ENCODE data around the gene CCSER2.
"Not testable (repeated sequence)": the region's sequence is repeated elsewhere in the genome, so short reads cannot be mapped to it uniquely, and the experiment has no call there.

The CCSER2 gene

DNA sequence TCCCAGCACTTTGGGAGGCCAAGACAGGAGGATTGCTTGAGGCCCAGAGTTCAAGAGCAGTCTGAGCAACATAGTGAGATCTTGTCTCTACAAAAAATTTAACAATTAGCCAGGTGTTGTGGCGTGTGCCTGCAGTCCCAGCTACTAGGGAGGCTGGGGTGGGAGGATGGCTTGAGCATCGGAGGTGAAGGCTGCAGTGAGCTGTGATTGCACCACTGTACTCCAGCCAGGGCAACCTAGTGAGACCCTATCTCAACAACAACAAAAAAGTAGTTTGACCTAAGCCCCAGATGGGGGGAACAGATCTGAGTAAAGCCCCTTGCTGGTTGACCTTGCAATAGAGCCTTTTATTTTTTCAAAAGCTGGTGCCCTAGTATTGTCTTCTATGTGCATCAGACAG is 15.6 kb upstream of the CCSER2 start:
- no peak overlapping the region for H3K4me3 ChIP-seq (replicated peaks; ENCODE audit: low read depth, low read length)
- no peak for DNase-seq (ENCODE audit: low read depth)
- TF ChIP-seq, protein P1, sequence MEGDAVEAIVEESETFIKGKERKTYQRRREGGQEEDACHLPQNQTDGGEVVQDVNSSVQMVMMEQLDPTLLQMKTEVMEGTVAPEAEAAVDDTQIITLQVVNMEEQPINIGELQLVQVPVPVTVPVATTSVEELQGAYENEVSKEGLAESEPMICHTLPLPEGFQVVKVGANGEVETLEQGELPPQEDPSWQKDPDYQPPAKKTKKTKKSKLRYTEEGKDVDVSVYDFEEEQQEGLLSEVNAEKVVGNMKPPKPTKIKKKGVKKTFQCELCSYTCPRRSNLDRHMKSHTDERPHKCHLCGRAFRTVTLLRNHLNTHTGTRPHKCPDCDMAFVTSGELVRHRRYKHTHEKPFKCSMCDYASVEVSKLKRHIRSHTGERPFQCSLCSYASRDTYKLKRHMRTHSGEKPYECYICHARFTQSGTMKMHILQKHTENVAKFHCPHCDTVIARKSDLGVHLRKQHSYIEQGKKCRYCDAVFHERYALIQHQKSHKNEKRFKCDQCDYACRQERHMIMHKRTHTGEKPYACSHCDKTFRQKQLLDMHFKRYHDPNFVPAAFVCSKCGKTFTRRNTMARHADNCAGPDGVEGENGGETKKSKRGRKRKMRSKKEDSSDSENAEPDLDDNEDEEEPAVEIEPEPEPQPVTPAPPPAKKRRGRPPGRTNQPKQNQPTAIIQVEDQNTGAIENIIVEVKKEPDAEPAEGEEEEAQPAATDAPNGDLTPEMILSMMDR (IDR thresholded peaks at IDR 0.05; ENCODE audit: low read length, missing control alignments) = no peak

DNA sequence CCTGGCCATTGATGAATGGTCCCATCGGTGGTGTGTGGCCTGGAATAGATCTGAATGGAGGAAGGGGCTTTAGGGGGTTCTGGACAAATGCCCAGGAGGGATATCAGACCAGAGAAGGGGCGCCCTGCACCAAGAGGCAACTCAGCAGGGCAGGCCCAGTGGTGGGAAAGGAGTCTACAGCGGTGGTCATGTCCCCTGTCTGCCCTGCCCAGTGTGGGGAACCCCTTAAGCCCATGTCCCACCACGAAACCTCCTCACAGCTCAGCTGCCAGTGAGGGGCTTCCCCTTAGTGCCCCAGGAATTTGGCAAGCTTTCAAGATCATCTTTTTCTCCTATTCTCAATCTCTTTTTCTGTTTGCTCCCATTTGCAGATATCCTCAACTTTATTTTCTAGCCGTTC is 14.1 kb upstream of the CCSER2 start:
- DNase-seq (ENCODE audit: low read depth) = no peak

DNA sequence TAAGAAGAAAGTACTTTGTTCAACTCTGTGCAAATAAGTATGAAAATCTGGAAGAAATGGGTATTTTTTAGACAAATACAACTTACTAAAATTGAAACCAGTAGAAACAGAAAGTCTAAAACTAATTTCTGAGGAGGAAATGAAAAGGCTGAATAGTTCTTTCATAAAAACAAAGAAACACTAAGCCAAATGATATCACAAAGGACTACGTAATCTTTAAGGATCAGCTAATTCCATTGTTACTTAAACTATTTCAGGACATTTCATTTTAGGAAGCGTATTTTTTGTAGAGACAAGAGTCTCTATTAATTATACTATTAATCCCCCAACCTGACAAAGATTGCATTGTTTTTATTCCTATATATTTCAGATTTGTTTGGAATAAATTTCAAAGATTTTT is 11.2 kb upstream of the CCSER2 start:
- TF ChIP-seq, protein P1 (IDR thresholded peaks at IDR 0.05; ENCODE audit: low read length, missing control alignments) = no peak
- no peak for DNase-seq (ENCODE audit: low read depth)
- no peak overlapping the region for H3K4me3 ChIP-seq (replicated peaks; ENCODE audit: low read depth, low read length)

More for the DNA sequence above, 14.1 kb upstream of the CCSER2 start:
- no peak overlapping the region for H3K4me3 ChIP-seq (replicated peaks; ENCODE audit: low read depth, low read length)
- TF ChIP-seq, protein P1 (IDR thresholded peaks at IDR 0.05; ENCODE audit: low read length, missing control alignments) = no peak

DNA sequence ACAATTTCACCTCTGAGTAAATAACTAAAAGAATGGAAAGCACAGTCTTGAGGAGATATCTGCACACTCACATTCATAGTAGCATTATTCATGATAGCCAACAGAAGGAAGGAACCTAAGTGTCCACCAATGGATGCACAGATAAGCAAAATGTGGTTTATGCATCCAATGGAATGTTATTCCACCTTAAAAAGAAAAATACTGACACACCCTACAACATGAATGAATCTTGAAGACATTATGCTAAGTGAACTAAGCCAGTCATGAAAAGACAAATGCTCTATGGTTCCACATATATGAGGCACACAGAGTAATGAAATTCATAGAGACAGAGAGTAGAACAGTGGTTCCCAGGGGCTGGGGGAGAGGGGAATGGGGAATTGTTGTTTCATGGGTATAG is 6.5 kb upstream of the CCSER2 start:
- no peak for DNase-seq (ENCODE audit: low read depth)
- H3K4me3 ChIP-seq (replicated peaks; ENCODE audit: low read depth, low read length) = no peak overlapping the region
- TF ChIP-seq, protein P1 (IDR thresholded peaks at IDR 0.05; ENCODE audit: low read length, missing control alignments) = no peak

DNA sequence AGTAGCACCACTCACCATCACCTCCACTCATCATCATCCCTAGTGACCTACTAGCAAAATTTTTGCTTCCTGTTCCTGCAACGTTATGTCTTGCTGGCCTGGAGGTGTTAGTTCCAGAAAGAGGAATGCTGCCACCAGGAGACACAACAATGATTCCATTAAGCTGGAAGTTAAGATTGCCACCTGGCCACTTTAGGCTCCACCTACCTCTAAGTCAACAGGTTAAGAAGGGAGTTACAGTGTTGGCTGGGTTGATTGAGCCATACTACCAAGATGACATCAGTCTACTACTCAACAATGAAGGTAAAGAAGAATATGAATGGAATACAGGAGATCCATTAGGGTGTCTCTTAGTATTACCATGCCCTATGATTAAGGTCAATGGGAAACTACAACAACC is 4.8 kb upstream of the CCSER2 start:
- H3K4me3 ChIP-seq (replicated peaks; ENCODE audit: low read depth, low read length); DNase-seq (ENCODE audit: low read depth): not testable (repeated sequence)

DNA sequence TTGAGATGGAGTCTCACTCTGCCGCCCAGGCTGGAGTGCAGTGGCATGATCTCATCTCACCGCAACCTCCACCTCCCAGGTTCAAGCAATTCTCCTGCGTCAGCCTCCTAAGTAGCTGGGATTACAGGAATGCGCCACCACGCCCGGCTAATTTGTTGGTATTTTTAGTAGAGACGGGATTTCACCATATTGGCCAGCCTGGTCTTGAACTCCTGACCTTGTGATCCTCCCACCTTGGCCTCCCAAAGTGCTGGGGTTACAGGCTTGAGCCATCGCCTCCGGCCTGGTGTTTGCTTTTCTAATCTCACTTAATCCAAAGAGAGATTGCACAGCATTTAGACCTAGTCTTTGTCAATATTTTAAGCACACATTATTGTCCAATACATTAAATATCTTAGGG is 1.4 kb upstream of the CCSER2 start:
- not testable (repeated sequence) for H3K4me3 ChIP-seq (replicated peaks; ENCODE audit: low read depth, low read length); DNase-seq (ENCODE audit: low read depth)

DNA sequence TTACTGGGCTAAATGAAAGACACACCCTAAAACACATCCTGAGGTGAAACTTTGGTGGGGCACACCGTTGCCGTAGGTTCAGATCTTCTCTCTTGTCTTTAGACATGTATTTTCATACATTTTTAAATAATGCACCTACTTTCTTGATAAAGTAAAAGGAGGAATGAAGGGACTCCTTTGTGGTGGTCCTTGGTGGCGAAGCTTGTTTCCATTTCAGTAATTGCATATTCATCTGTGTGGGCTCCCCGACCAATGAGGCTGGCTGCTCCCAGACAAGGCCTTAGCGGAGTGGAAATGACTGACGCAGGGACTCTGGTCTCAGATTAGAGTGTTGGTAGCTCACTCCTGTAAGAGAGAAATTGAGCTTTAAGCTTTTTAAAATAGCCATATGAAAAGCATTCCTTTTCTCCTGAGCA is 815 bp downstream of the CCSER2 start:
- peak; percentile 57 for DNase-seq (ENCODE audit: low read depth)
- peak overlapping the region; percentile 84 for H3K4me3 ChIP-seq (replicated peaks; ENCODE audit: low read depth, low read length)
- TF ChIP-seq, protein P1 (IDR thresholded peaks at IDR 0.05; ENCODE audit: low read length, missing control alignments) = no peak

DNA sequence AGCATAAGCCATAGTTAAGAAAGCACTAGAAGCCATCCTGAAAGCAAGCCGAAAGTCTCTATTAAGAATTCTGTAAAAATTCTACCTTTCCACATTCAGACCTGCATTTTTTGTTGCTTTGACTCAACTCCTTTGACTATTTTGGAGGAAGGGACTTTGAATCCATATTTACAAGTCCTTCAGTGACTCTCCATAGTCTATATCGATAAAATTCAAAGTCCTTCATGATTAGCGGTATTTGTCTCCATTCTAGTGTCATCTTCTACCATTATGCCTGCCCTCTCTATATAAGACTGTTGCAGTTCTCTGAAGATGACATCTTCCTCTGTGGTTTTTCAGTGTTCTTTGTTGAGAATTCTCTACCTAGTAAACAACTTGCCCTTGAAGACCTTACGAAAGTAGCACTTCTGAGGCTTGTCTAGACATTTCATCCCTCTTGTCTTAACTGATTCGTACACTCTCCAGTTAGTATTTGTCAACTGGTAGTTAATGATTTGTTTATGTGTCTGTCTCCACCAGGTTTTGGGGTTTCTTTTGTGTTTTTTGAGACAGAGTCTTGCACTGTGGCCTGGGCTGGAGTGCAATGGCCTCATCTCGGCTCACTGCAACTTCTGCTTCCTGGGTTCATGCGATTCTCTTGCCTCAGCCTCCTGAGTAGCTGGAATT is 1.7 kb downstream of the CCSER2 start:
- TF ChIP-seq, protein P1 (IDR thresholded peaks at IDR 0.05; ENCODE audit: low read length, missing control alignments) = no peak
- DNase-seq (ENCODE audit: low read depth) = no peak
- peak overlapping the region; percentile 84 for H3K4me3 ChIP-seq (replicated peaks; ENCODE audit: low read depth, low read length)
